Activated CD8-positive, alpha-beta memory T cell treated with anti-CD3 and anti-CD28 coated beads for 48 hours (primary cell): ENCODE results near the gene NUAK2.

ENCODE experiments used
- DNase-seq, 3 experiments: peaks; one replicate each; pipeline ENCODE4 v3.0.0-alpha.2; 2020; ENCODE audit warnings: low read depth in 2 of 3, low spot score in 2 of 3

Gene NUAK2

DNA sequence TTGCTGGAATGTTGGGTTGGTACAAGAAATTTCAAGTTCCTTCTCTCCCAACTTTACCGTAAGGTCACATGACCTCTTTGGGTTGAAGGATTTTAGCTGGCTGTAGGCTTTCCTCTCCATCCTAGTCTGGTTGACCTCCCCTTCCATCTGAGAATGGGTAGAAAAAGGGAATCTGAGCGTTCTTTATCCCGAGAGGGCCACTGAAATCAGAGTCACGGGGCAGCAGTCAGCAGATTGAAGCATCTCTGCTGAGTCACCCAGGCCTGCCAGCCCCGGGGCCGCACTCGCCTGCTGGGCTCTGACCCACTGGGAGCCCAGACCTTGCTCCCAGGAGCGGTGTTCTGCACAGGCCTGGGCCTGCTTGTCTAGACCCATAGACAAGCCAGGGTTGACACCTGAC is 62.8 kb downstream of the NUAK2 start:
- DNase-seq, result no peak

DNA sequence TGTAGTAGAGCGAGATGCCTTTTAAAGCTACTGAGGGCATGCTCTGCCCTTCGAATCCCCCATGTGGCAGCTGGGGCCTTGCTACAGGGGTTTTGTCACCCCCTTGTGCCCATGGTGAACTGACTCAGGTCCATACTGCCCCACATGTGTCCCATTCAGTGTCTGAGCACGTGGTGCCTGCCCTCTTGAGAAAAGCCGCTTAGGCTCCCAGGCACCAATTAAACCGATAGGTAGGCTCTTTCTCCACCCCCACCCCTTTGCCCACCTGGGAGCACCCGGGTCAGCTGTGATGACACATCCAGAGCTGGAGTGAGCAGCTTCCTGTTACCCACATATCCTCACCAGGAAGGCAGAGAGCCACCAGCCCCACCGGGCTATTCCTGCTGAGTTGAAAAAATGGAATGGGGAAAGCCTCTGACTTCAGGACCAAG is 63.3 kb downstream of the NUAK2 start:
- no peak for DNase-seq

DNA sequence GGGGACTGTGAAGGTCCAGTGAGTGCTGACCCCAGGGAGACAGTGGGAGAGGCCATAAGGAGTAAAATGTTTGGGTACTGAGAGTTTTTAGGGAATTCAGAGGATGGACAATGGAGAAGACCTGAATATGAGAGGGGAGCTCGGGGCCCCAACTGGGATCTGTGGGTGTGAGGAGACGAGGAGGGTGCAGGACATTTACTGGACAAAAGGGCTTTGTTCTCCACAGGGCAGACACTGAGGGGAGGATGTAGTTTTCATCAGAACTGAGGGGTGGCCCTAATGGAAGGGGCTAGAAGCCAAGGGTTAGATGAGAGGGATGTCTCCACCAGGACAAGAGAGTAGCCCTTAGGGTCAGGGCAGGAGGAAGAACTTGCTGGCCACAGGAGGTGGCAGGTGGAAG is 63.8 kb downstream of the NUAK2 start:
- DNase-seq, result no peak

DNA sequence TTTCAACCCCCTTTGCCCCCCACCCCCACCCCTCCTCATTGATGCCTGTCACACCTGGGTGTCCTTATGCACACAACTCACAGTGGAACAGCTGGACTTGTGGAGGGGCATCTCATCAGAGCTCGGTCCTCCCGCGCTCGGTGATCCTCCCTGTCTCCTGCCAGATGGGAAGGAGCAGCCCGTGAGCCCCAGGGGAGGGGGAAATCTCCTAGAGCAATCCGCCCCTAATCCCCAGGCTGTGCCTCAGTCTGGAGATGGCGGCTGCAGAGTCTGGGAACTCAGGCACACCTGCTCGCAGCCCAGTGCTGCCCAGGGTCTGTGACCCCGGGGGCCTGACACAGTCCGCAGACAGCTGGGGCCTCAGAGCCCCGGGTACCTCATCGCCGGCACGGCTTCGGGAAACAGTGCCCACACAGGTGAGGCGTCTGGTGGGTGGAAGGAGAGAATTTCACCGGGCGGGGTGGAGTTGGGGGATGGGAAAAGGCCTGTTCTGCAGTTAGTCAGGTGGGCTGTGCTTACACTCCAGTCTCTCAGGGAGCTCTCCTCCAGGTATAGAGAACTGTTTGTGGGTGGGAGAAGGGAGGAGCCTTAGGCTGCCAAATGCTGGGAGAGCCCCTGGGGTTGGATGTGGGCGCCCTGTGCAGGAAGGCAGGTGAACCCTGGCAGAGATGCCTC is 64.5 kb downstream of the NUAK2 start:
- DNase-seq, result no peak

DNA sequence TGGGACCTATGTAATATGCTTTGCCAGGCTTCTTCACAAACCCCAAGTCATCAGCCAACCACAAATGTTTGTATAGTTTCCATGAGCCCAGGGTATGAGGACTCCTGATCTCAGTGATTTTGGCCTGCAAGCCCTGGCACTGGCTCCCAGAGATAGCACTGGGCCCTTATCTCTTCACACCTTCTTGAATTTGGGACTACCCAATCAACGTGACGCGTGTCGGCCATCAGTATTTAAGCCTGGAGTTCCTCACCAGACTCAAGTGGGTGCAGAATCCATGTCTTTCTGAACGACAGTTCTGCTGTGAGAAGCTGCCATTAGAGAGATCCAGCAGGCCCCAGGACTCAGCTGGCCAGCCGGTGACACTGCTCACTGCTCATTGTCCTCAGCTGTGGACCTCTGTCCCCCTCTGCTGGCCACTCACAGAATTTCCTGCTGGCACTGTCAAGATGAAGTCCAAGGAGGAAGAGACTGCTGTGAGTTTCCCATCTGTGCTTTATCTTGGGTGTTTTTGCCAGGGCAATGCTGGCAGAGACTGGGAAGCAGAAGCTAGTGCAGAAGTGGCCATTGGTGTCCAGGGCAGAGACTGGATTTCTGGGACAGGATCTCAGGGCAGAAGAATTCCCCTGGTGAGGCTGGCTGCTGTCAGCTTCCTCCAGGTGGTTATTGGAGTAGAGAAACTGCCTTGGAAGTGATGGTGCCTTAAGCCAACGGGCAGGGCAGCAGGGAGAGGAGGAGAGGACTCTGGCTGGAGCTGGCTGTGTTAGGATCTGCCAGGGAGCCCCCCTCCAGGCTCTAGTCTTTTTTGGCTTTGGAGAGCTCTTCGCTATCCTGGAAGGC is 65.4 kb downstream of the NUAK2 start:
- DNase-seq, result peak; percentile 66 to 87 (median 85)
